ENCODE data around the gene GPC6. TPM values are rescaled to one million over a fixed set of nuclear protein-coding genes. Genes with fewer than 3 reads are reported as not detected.

GPC6 gene
- total and polyA plus RNA-seq, 2 donors (not counting 1 experiment from before 2014, with no cell fraction given) = not detected

GRCh38 chr13:93876236-93876635 lies 649.6 kb downstream of the GPC6 start:
- no peak overlapping the region for H3K9ac ChIP-seq (ENCODE audit: low read length)
- H3K4me3 ChIP-seq (ENCODE audit: control extremely low read depth in 1 of 5, extremely low read depth in 1 of 5, insufficient read depth in 1 of 5, low read depth in 2 of 5, low read length in 4 of 5) = no peak overlapping the region
- peaks cover 0 to 5% (median 0%) of the 10 kb centered on the region in 3 donors for H3K9me3 ChIP-seq (ENCODE audit: control extremely low read depth in 1 of 3, control insufficient read depth in 2 of 3, insufficient read depth in 1 of 3, low read length in 2 of 3)
- ATAC-seq (ENCODE audit: low read depth) (no peak), DNase-seq (no peak)
- intact Hi-C loops (cut with micrococcal nuclease) = no loop called here
- POLR2A ChIA-PET = no interaction called here
- H3K27me3 ChIP-seq (replicated peaks in 1 of 4; ENCODE audit: control extremely low read depth in 1 of 4, control insufficient read depth in 3 of 4, insufficient read depth in 4 of 4, low read length in 3 of 4) = no peaks in the 10 kb centered on the region
- no CpG with 5 or more reads among the region's 3 CpGs for WGBS (ENCODE audit: insufficient coverage)
- H3K9me3 Mint-ChIP-seq (ENCODE audit: insufficient read depth) = no peaks in the 10 kb centered on the region
- H3K36me3 ChIP-seq (replicated peaks in 1 of 2; ENCODE audit: control extremely low read depth in 1 of 2, control insufficient read depth in 1 of 2, extremely low read depth in 1 of 2, insufficient read depth in 2 of 2, low read length in 1 of 2) = no peaks in the 10 kb centered on the region
- CTCF ChIA-PET = no interaction called here
- no peak overlapping the region for H2AFZ ChIP-seq (ENCODE audit: insufficient read depth, low read depth, low read length, poor library complexity, severe bottlenecking)
- no peaks in the 10 kb centered on the region for H3K27me3 Mint-ChIP-seq
- no peak for TF ChIP-seq EZH2 (IDR thresholded peaks at IDR 0.05; ENCODE audit: borderline replicate concordance, insufficient read depth, low read depth, low read length, poor library complexity, severe bottlenecking)
- no peak for TF ChIP-seq CTCF (IDR thresholded peaks at IDR 0.05)
- H4K20me1 ChIP-seq (ENCODE audit: control insufficient read depth, insufficient read depth, low read length, poor library complexity, severe bottlenecking) = no peaks in the 10 kb centered on the region
- H3K27ac Mint-ChIP-seq = no peak overlapping the region
- no peaks in the 10 kb centered on the region for H3K4me1 Mint-ChIP-seq
- H3K27ac ChIP-seq (ENCODE audit: low read length in 2 of 2) = no peak overlapping the region
- H3K79me2 ChIP-seq (ENCODE audit: control insufficient read depth, insufficient read depth, low read length) = no peaks in the 10 kb centered on the region
- no peak overlapping the region for H3K4me2 ChIP-seq (replicated peaks; ENCODE audit: low read depth, low read length, poor library complexity, severe bottlenecking)
- no peaks in the 10 kb centered on the region for H3K4me1 ChIP-seq (ENCODE audit: control insufficient read depth in 2 of 2, insufficient read depth in 2 of 2, low read length in 2 of 2)
- H3K4me3 Mint-ChIP-seq = no peak overlapping the region

- ChIA-PET POLR2A (no interaction called here), CTCF (no interaction called here)
- no peaks in the 10 kb centered on the region for H3K27me3 Mint-ChIP-seq
- H3K4me3 Mint-ChIP-seq = no peak overlapping the region
- TF ChIP-seq CTCF (IDR thresholded peaks at IDR 0.05) (no peak), EZH2 (IDR thresholded peaks at IDR 0.05; ENCODE audit: borderline replicate concordance, insufficient read depth, low read depth, low read length, poor library complexity, severe bottlenecking) (no peak)
- no peak for DNase-seq
- no peaks in the 10 kb centered on the region for H3K27me3 ChIP-seq (replicated peaks in 1 of 4; ENCODE audit: control extremely low read depth in 1 of 4, control insufficient read depth in 3 of 4, insufficient read depth in 4 of 4, low read length in 3 of 4)
- no peaks in the 10 kb centered on the region for H3K36me3 ChIP-seq (replicated peaks in 1 of 2; ENCODE audit: control extremely low read depth in 1 of 2, control insufficient read depth in 1 of 2, extremely low read depth in 1 of 2, insufficient read depth in 2 of 2, low read length in 1 of 2)
- no peak overlapping the region for H3K4me3 ChIP-seq (ENCODE audit: control extremely low read depth in 1 of 5, extremely low read depth in 1 of 5, insufficient read depth in 1 of 5, low read depth in 2 of 5, low read length in 4 of 5)
- intact Hi-C loops (cut with micrococcal nuclease) = no loop called here
- no CpG with 5 or more reads among the region's 2 CpGs for WGBS (ENCODE audit: insufficient coverage)
- no peak overlapping the region for H3K4me2 ChIP-seq (replicated peaks; ENCODE audit: low read depth, low read length, poor library complexity, severe bottlenecking)
- ATAC-seq (ENCODE audit: low read depth) = no peak
- no peaks in the 10 kb centered on the region for H3K4me1 Mint-ChIP-seq
- peaks cover 0 to 5% (median 0%) of the 10 kb centered on the region in 3 donors for H3K9me3 ChIP-seq (ENCODE audit: control extremely low read depth in 1 of 3, control insufficient read depth in 2 of 3, insufficient read depth in 1 of 3, low read length in 2 of 3)
- no peaks in the 10 kb centered on the region for H3K9me3 Mint-ChIP-seq (ENCODE audit: insufficient read depth)
- H3K9ac ChIP-seq (ENCODE audit: low read length) = no peak overlapping the region
- H4K20me1 ChIP-seq (ENCODE audit: control insufficient read depth, insufficient read depth, low read length, poor library complexity, severe bottlenecking) = no peaks in the 10 kb centered on the region
- no peak overlapping the region for H3K27ac ChIP-seq (ENCODE audit: low read length in 2 of 2)
- no peaks in the 10 kb centered on the region for H3K79me2 ChIP-seq (ENCODE audit: control insufficient read depth, insufficient read depth, low read length)
- H2AFZ ChIP-seq (ENCODE audit: insufficient read depth, low read depth, low read length, poor library complexity, severe bottlenecking) = no peak overlapping the region
- no peak overlapping the region for H3K27ac Mint-ChIP-seq
- H3K4me1 ChIP-seq (ENCODE audit: control insufficient read depth in 2 of 2, insufficient read depth in 2 of 2, low read length in 2 of 2) = no peaks in the 10 kb centered on the region
Measured at GRCh38 chr13:93878675-93879074, 652.1 kb downstream of the GPC6 start.

Data from B cell (primary cell).